Immature natural killer cell (primary cell): ENCODE data around the gene STARD6. TPM values are rescaled to one million over a fixed set of nuclear protein-coding genes. Genes with fewer than 3 reads are reported as not detected.
"Not testable (repeated sequence)": the region's sequence is repeated elsewhere in the genome, so short reads cannot be mapped to it uniquely, and the experiment has no call there.

Source experiments
- DNase-seq, 3 donors: peaks; one replicate each; pipeline ENCODE4 v3.0.0; 2022; ENCODE audit warnings: mixed read lengths in 1 of 3
- H3K27ac Mint-ChIP-seq, 6 donors: one replicate each; pipeline ENCODE4 v1.8.0; 2020; ENCODE audit warnings: mixed read lengths in 6 of 6, mild to moderate bottlenecking in 5 of 6, inconsistent platforms in 4 of 6, moderate library complexity in 3 of 6
- H3K27me3 Mint-ChIP-seq, 3 donors: one replicate each; pipeline ENCODE4 v1.8.0; 2020 to 2021; ENCODE audit warnings: low read depth in 3 of 3, mild to moderate bottlenecking in 3 of 3, mixed read lengths in 3 of 3, moderate library complexity in 3 of 3, inconsistent platforms in 1 of 3
- H3K36me3 Mint-ChIP-seq, 3 donors: one replicate each; pipeline ENCODE4 v1.8.0; 2020; ENCODE audit warnings: mixed read lengths in 3 of 3, inconsistent platforms in 2 of 3, mild to moderate bottlenecking in 2 of 3
- H3K4me1 Mint-ChIP-seq, 2 donors: one replicate each; pipeline ENCODE4 v1.8.0; 2020; ENCODE audit warnings: inconsistent platforms in 2 of 2, mild to moderate bottlenecking in 2 of 2, mixed read lengths in 2 of 2, moderate library complexity in 1 of 2
- H3K4me3 Mint-ChIP-seq, 5 donors: one replicate each; pipeline ENCODE4 v1.8.0; 2020; ENCODE audit warnings: mild to moderate bottlenecking in 5 of 5, mixed read lengths in 5 of 5, inconsistent platforms in 3 of 5, moderate library complexity in 3 of 5
- H3K9me3 Mint-ChIP-seq, 6 donors: one replicate each; pipeline ENCODE4 v1.8.0; 2020; ENCODE audit warnings: mild to moderate bottlenecking in 6 of 6, mixed read lengths in 6 of 6, inconsistent platforms in 4 of 6, moderate library complexity in 3 of 6
- polyA plus RNA-seq, 3 donors: library from polyadenylated mRNA; unstranded; fragments of 300-500 nt; fragmentation: Illumina TruSeq; gene quantifications; one replicate each; pipeline ENCODE4 v1.2.3, GENCODE V29; 2021

Gene STARD6, protein sequence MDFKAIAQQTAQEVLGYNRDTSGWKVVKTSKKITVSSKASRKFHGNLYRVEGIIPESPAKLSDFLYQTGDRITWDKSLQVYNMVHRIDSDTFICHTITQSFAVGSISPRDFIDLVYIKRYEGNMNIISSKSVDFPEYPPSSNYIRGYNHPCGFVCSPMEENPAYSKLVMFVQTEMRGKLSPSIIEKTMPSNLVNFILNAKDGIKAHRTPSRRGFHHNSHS
- not detected for polyA plus RNA-seq

DNA sequence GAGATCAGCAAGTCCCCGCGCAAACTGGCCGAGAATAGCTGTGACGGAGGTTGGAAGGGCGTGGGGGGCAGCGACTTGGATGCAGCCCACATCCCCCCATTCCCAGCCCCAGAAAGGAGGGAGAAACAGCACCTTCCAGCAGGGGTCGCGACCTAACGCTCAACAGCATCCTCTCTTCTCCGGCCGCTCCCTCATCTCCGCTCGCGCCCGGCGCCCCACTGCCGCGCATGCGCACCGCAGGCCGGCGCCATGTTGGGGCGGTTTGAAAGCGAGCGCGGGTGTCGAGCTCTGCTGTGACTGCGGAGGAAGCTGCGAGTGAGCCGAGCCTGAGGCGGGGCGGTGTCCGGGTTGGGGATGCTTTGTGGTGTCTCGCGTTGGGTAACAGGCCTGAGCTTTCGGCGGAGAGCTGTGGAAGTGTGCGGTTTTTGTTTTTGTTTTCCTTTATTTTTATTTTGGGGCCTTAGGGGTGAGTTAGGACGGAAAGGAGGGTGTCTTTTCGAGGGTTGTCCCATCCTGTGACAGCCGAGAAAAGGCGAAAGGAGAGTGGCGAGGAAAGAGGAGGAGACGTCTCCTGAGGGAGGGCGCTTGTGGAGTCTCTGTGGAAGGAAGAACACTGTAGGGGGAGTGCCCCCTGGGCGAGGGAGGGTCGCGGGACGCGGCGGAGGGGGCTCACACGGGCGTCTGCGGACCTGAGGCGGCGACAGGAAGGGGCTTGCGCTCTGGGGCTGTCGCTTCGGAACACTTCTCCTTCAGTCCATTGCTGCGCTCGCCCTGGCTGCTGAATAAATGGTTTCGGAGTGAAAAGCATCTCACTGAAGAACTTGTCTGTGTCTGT, at the start of gene STARD6, which contains the start of gene C18orf54:
STARD6 (minus strand) TSS at position 199 of the 835 bp plus-strand sequence. CDS start 3,285 bp downstream, outside the sequence.
C18orf54 (plus strand) TSS at position 247 of the 835 bp plus-strand sequence. CDS start 2,667 bp downstream, outside the sequence.
- Mint-ChIP-seq H3K36me3 (peaks cover 3 to 6% (median 3%) of the 10 kb centered on the region in 3 donors), H3K9me3 (no peaks in the 10 kb centered on the region), H3K27ac (peak within 1 kb of the TSS; percentile 88 to 96 (median 92)), H3K4me1 (peaks cover 20 to 29% of the 10 kb centered on the region in 2 donors), H3K27me3 (peaks cover 7 to 18% (median 16%) of the 10 kb centered on the region in 3 donors), H3K4me3 (peak within 1 kb of the TSS; percentile 92 to 100 (median 97))
- DNase-seq = peak; percentile 93

DNA sequence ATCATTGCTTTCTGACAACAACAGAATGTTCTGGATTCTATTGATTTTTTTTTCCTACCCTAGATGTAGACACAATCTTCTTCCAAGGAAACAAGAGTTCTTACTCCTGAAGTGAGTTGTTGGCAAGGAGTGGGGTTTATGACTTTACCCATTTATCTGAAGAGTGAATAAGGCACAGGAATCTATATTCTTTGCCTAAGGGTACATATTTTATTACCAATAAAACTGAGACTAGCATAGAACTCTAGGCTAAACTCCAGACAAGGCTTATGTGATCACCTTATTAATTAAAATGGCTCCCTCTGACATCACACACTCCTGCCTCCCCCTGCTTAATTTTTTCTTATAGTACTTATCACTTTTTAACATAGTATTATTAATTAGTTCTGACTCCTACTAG, 47.6 kb upstream of the STARD6 start:
- H3K36me3 Mint-ChIP-seq = no peaks in the 10 kb centered on the region
- no peaks in the 10 kb centered on the region for H3K4me1 Mint-ChIP-seq
- DNase-seq = no peak
- H3K4me3 Mint-ChIP-seq = no peak overlapping the region
- H3K27ac Mint-ChIP-seq = no peak overlapping the region
- H3K9me3 Mint-ChIP-seq = peaks cover 0 to 5% (median 0%) of the 10 kb centered on the region in 6 donors
- H3K27me3 Mint-ChIP-seq = peaks cover 2 to 5% (median 2%) of the 10 kb centered on the region in 3 donors

GRCh38 chr18:54396760-54397159, 39.1 kb upstream of the STARD6 start:
- Mint-ChIP-seq H3K36me3 (no peaks in the 10 kb centered on the region), H3K27me3 (no peaks in the 10 kb centered on the region), H3K4me3 (no peak overlapping the region), H3K9me3 (no peaks in the 10 kb centered on the region), H3K27ac (no peak overlapping the region), H3K4me1 (no peaks in the 10 kb centered on the region)
- DNase-seq = no peak

GRCh38 chr18:54393648-54394294, 36.1 kb upstream of the STARD6 start:
- Mint-ChIP-seq H3K27me3 (peaks cover 0 to 4% (median 0%) of the 10 kb centered on the region in 3 donors), H3K36me3 (no peaks in the 10 kb centered on the region), H3K9me3 (no peaks in the 10 kb centered on the region), H3K27ac (no peak overlapping the region), H3K4me1 (peaks cover 4 to 6% of the 10 kb centered on the region in 2 donors), H3K4me3 (no peak overlapping the region)
- DNase-seq = no peak

- Mint-ChIP-seq H3K36me3 (no peaks in the 10 kb centered on the region), H3K4me1 (peaks cover 10 to 14% of the 10 kb centered on the region in 2 donors), H3K27me3 (peaks cover 0 to 7% (median 0%) of the 10 kb centered on the region in 3 donors), H3K4me3 (no peak overlapping the region), H3K9me3 (no peaks in the 10 kb centered on the region), H3K27ac (no peak overlapping the region)
- peak; percentile 37 to 50 (median 40) for DNase-seq
Observed at GRCh38 chr18:54392543-54393023, 34.9 kb upstream of the STARD6 start.

GRCh38 chr18:54390838-54391237, 33.2 kb upstream of the STARD6 start:
- H3K36me3 Mint-ChIP-seq = peaks cover 0 to 1% (median 0%) of the 10 kb centered on the region in 3 donors
- H3K9me3 Mint-ChIP-seq = no peaks in the 10 kb centered on the region
- no peak for DNase-seq
- H3K4me3 Mint-ChIP-seq = no peak overlapping the region
- peaks cover 10 to 14% of the 10 kb centered on the region in 2 donors for H3K4me1 Mint-ChIP-seq
- H3K27me3 Mint-ChIP-seq = peaks cover 4 to 13% (median 6%) of the 10 kb centered on the region in 3 donors
- no peak overlapping the region for H3K27ac Mint-ChIP-seq

DNA sequence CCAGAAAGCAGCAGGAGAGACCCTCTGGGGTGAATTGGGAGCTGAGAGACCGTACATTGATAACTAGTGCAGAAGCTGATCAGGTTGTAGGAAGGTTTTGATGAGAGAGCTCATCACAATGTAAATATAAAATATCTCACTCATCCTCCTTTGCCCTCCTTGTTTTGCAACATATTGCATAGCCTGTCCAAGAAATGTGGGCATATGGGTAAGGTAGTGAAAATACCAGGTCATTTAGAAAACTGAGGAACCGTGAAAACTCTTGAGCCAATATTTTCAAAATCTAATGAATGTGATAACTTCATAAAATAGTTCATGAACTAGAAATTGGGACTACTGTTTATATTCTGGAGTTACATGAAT, 31.5 kb upstream of the STARD6 start:
- Mint-ChIP-seq H3K27ac (peak overlapping the region in 2 of 6 donors; percentile 22 to 67), H3K36me3 (peaks cover 0 to 5% (median 0%) of the 10 kb centered on the region in 3 donors), H3K4me1 (peaks cover 10 to 14% of the 10 kb centered on the region in 2 donors), H3K9me3 (no peaks in the 10 kb centered on the region), H3K4me3 (no peak overlapping the region), H3K27me3 (peaks cover 4 to 13% (median 6%) of the 10 kb centered on the region in 3 donors)
- DNase-seq = no peak

- peaks cover 4 to 13% (median 6%) of the 10 kb centered on the region in 3 donors for H3K27me3 Mint-ChIP-seq
- no peaks in the 10 kb centered on the region for H3K9me3 Mint-ChIP-seq
- H3K27ac Mint-ChIP-seq = peak overlapping the region in 2 of 6 donors; percentile 22 to 67
- peak overlapping the region in 4 of 5 donors; percentile 2 to 50 (median 8) for H3K4me3 Mint-ChIP-seq
- H3K4me1 Mint-ChIP-seq = peaks cover 10 to 14% of the 10 kb centered on the region in 2 donors
- H3K36me3 Mint-ChIP-seq = peaks cover 0 to 5% (median 0%) of the 10 kb centered on the region in 3 donors
- DNase-seq = peak; percentile 12 to 21 (median 18)
Observed at GRCh38 chr18:54388203-54389142, 30.8 kb upstream of the STARD6 start.

- no peaks in the 10 kb centered on the region for H3K9me3 Mint-ChIP-seq
- no peak overlapping the region for H3K27ac Mint-ChIP-seq
- no peak for DNase-seq
- peaks cover 0 to 5% (median 0%) of the 10 kb centered on the region in 3 donors for H3K36me3 Mint-ChIP-seq
- H3K27me3 Mint-ChIP-seq = peaks cover 4 to 13% (median 6%) of the 10 kb centered on the region in 3 donors
- H3K4me1 Mint-ChIP-seq = peaks cover 10 to 14% of the 10 kb centered on the region in 2 donors
- H3K4me3 Mint-ChIP-seq = no peak overlapping the region
Observed at GRCh38 chr18:54387631-54388030, 30.0 kb upstream of the STARD6 start.

- not testable (repeated sequence) for H3K27ac Mint-ChIP-seq, DNase-seq, H3K4me3 Mint-ChIP-seq, H3K9me3 Mint-ChIP-seq, H3K36me3 Mint-ChIP-seq
- Mint-ChIP-seq H3K27me3 (peaks cover 4 to 13% (median 9%) of the 10 kb centered on the region in 3 donors), H3K4me1 (peaks cover 10 to 14% of the 10 kb centered on the region in 2 donors)
Observed at GRCh38 chr18:54386800-54387495, 29.3 kb upstream of the STARD6 start.

GRCh38 chr18:54386043-54386442, 28.4 kb upstream of the STARD6 start:
- H3K9me3 Mint-ChIP-seq = no peaks in the 10 kb centered on the region
- peaks cover 4 to 11% (median 9%) of the 10 kb centered on the region in 3 donors for H3K27me3 Mint-ChIP-seq
- no peak overlapping the region for H3K27ac Mint-ChIP-seq
- DNase-seq = no peak
- H3K4me3 Mint-ChIP-seq = no peak overlapping the region
- peaks cover 0 to 12% (median 0%) of the 10 kb centered on the region in 3 donors for H3K36me3 Mint-ChIP-seq
- H3K4me1 Mint-ChIP-seq = peaks cover 10 to 14% of the 10 kb centered on the region in 2 donors

DNA sequence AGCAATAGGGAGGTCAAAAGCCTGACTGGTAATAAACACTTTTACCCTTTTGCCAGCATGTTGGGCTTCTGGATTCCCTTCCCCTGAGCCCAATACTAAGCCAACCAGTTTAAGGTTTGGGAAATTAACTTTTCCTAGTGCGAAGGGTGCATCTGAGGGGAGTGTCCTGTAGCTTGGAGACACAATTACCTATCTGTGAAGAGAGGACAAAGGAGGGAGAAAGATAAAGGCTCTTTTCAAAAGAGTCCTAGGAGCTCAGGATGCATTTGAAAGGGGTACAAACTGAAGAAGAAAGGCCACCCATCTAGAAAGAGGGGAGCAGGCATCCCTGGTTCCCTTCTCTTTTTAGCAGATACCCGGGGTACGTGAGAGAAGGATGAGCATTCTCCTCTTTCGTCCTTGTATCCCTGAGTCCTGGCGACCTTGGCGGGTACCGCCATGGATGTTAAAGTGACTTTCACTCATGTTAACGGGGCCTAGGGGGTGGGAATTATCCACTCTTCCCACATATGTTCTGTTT, 25.1 kb upstream of the STARD6 start:
- Mint-ChIP-seq H3K27me3 (peaks cover 4 to 9% (median 6%) of the 10 kb centered on the region in 3 donors), H3K36me3 (peaks cover 0 to 17% (median 8%) of the 10 kb centered on the region in 3 donors), H3K27ac (no peak overlapping the region), H3K9me3 (no peaks in the 10 kb centered on the region), H3K4me3 (no peak overlapping the region), H3K4me1 (peaks cover 0 to 6% of the 10 kb centered on the region in 2 donors)
- DNase-seq = no peak
